Brain microvascular endothelial cell (primary cell): ENCODE measurements around the gene EFCAB11.
A peak's percentile ranks its signal among the peaks of the same experiment; 100 is the strongest.

Source experiments
- DNase-seq: peaks from one replicate; pipeline ENCODE4 v3.0.0-alpha.2; 2020
- H3K27ac ChIP-seq: fragments of 250-450 bp; sonication (Bioruptor Pico); 2 replicates; pipeline ENCODE4 v1.5.1; 2020; ENCODE audit warnings: mild to moderate bottlenecking, moderate library complexity
- H3K27me3 ChIP-seq: fragments of 250-450 bp; sonication (Bioruptor Pico); replicated peaks from 2 replicates; pipeline ENCODE4 v1.5.1; 2020; ENCODE audit warnings: mild to moderate bottlenecking
- H3K36me3 ChIP-seq: fragments of 250-450 bp; sonication (Bioruptor Pico); replicated peaks from 2 replicates; pipeline ENCODE4 v1.5.1; 2020; ENCODE audit warnings: mild to moderate bottlenecking
- H3K4me3 ChIP-seq: 2 replicates; pipeline ENCODE4 v1.5.1; 2011; ENCODE audit warnings: low read depth, mild to moderate bottlenecking, control low read depth, low read length, moderate library complexity
- CTCF ChIP-seq: IDR thresholded peaks from 2 replicates; pipeline ENCODE4 v1.5.1; 2011; ENCODE audit warnings: low read depth, mild to moderate bottlenecking, moderate library complexity, low read length, control low read depth, inconsistent platforms; ENCODE audit errors: missing control alignments
- in situ Hi-C: cut with HindIII; loops from 2 replicates; pipeline ENCODE4 v1.10.0; 2017; ENCODE audit warnings: low sequenced_read_pairs, low pct_ligation_motif_present

EFCAB11 gene

DNA sequence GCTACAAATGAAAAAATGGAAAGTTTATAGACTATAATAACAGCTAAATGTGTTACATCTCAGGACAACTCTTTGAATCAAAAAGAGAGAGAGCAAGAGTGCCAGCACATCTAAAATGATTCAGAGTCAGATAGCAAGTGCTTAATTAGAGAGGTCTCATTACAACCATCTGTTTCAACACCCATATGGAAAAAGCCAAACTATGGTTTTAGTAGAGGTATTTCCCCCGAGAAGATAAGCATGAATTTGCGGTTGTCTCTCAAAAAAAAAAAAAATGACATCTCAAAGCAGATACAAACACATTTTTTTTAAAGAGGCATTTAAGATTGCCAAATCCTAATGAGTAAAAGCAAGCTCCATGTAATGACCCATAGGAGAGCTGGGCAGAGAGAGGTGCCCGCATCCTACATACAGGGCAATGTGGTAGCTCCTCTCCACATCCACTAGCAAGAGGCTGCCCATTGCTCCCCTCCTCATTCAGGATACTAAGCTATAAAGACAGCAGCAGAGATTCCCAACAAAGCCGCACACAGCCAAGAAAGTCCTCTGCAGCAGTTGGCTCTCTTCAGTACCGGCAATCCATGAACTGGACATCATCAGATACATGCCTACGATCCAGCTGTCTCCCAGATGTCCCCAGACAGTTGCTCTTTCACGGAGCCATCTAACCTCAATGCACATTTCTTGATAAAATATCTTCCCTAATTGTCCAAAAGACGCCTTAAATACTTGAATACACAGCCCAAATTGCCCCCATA lies 100.4 kb downstream of the EFCAB11 start:
- TF ChIP-seq CTCF = no peak
- in situ Hi-C loops = no loop called here
- H3K4me3 ChIP-seq = no peak overlapping the region
- H3K27ac ChIP-seq = no peak overlapping the region
- no peaks in the 10 kb centered on the region for H3K27me3 ChIP-seq
- no peaks in the 10 kb centered on the region for H3K36me3 ChIP-seq
- DNase-seq = no peak

- TF ChIP-seq CTCF = no peak
- Histone ChIP-seq H3K36me3 (no peaks in the 10 kb centered on the region), H3K27ac (no peak overlapping the region), H3K27me3 (no peaks in the 10 kb centered on the region), H3K4me3 (no peak overlapping the region)
- in situ Hi-C loops = no loop called here
- no peak for DNase-seq
Observed at GRCh38 chr14:89851106-89851505, 103.4 kb downstream of the EFCAB11 start.

DNA sequence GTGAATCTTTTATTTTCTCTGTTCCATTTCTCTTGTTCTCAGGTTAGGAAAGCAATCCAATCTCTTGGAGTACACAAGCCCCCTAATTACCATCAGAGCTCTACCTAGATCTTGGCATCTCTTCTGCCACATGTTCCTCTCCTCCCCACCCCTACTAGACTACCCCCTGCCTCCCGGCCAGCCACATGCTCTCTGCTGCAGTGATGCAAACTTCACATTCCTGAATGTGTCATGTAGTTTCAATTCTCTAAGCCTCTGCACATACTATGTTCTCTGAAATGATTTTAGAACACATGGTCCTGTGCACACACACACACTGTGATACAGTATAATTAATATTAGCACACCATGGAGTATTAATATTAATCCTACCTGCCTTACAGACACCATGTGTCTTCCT lies 104.6 kb downstream of the EFCAB11 start:
- in situ Hi-C loops = no loop called here
- Histone ChIP-seq H3K27ac (no peak overlapping the region), H3K4me3 (no peak overlapping the region), H3K27me3 (no peaks in the 10 kb centered on the region), H3K36me3 (no peaks in the 10 kb centered on the region)
- peak; percentile 47 for DNase-seq
- TF ChIP-seq CTCF = no peak

DNA sequence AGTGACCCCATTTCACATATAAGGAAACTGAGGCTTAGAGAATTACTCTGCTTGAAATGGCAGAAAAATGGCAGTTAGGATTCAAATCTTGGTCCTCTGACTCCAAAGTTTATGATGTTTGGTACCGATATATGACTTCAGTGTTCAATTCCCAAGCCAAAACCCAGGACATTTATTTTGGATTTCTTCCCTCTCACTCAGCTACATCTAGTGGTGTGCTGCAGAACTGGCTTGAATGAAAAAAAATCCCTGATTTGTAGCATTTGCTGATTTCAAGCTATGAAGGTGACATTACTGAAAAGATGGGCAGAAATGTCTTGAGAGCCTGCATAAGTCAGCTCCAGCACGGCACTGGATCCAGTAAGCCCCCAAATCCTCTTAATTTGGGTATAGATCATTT lies 106.4 kb downstream of the EFCAB11 start:
- Histone ChIP-seq H3K27ac (no peak overlapping the region), H3K4me3 (no peak overlapping the region), H3K36me3 (no peaks in the 10 kb centered on the region), H3K27me3 (no peaks in the 10 kb centered on the region)
- in situ Hi-C loops = no loop called here
- DNase-seq = peak; percentile 37
- peak; percentile 67 for TF ChIP-seq CTCF

- peak; percentile 91 for DNase-seq
- TF ChIP-seq CTCF = no peak
Observed at GRCh38 chr14:89845346-89845745, 109.2 kb downstream of the EFCAB11 start.

DNA sequence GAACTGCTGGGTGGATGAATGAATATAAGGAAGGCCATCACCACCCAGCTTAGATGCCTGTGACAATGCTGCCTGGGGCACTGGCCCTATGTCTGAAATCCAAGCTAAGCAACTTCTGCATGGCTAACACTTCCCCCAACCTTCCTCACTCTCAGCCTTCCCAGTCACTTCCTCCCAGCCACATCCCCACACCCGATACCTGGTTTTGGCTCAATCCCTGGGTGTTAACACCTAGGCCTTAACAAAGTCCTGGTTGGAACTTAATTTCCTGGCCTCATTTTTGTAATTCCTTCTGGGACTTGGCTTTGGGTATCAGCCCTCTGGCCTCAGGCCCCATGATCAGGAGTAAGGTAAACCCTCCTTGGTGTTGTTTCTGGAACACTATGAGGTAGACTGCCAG lies 110.0 kb downstream of the EFCAB11 start:
- no peak for DNase-seq
- no peak for TF ChIP-seq CTCF
- H3K27me3 ChIP-seq = no peaks in the 10 kb centered on the region
- H3K36me3 ChIP-seq = no peaks in the 10 kb centered on the region
- peak overlapping the region; percentile 76 for H3K27ac ChIP-seq
- in situ Hi-C loops = no loop called here
- H3K4me3 ChIP-seq = no peak overlapping the region

More at GRCh38 chr14:89845346-89845745, 109.2 kb downstream of the EFCAB11 start:
- in situ Hi-C loops = no loop called here
- H3K27me3 ChIP-seq = no peaks in the 10 kb centered on the region
- H3K4me3 ChIP-seq = no peak overlapping the region
- peak overlapping the region; percentile 76 for H3K27ac ChIP-seq
- no peaks in the 10 kb centered on the region for H3K36me3 ChIP-seq
